ENCODE measurements around the gene GARNL3. TPM values are rescaled to one million over a fixed set of nuclear protein-coding genes. Genes with fewer than 3 reads are reported as not detected.

GARNL3 gene
- total and polyA plus RNA-seq, 12 donors = 12.2 to 43.2 (median 28.6) TPM

DNA sequence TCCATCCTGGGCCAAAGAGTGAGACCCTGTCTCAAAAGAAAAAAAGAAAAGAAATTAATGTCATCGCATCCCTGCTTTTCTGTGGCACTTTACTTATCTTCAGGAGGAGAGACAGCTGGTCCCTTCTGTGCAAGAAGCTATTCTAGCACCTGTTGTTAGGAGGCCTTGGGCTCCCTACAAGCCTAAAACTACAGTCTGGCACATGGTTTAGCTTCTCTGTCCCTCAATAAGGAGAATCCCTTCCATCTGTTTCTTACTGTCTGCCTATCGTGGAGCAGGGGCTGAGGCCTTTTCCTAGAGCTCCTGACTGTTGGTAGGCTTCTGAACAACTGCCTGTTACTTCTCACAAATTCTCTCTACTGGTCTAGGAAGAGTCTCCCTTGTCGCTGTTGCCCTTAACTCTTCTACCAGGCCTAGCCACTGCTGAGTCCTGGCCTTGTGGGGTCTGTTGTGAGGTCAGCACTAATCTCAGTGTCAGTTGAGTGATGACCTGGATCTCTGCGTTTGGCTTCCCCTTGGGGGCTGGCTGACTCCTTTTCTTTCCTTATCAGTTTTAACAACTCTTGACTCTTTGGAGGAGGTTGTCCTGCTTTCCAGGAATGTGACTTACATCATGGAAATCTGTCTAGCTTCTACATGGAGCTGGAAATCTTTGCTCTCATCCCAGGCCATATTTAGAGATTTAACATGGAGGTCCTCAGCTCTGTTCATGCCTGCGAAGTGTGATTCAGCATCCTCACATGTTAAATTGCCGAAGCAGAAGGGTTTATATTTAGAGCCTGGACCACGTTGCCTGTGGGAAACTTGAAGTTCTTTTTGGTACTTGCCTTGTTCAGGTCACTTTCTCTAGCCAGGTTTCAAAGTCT lies 5.7 kb upstream of the GARNL3 start:
- peak in 2 of 7 donors; percentile 19 to 28 for DNase-seq
- no peaks in the 10 kb centered on the region for H3K9me3 ChIP-seq (replicated peaks in 1 of 3)
- H3K27me3 ChIP-seq = no peaks in the 10 kb centered on the region
- TF ChIP-seq POLR2A (IDR thresholded peaks at IDR 0.05) (no peak), CTCF (IDR thresholded peaks at IDR 0.05) (no peak)
- no peak overlapping the region for H3K4me3 ChIP-seq
- intact Hi-C loops (cut with DNase I) = no loop called here
- peaks cover 0 to 7% of the 10 kb centered on the region in 2 donors for H3K4me1 ChIP-seq (replicated peaks in 1 of 2)
- H3K36me3 ChIP-seq (replicated peaks in 1 of 2) = no peaks in the 10 kb centered on the region
- WGBS, 4 donors = 74 to 81% (median 78%) methylated on average over 7 of the region's 7 CpGs
- peak overlapping the region in 1 of 5 donors; percentile 45 for H3K27ac ChIP-seq

DNA sequence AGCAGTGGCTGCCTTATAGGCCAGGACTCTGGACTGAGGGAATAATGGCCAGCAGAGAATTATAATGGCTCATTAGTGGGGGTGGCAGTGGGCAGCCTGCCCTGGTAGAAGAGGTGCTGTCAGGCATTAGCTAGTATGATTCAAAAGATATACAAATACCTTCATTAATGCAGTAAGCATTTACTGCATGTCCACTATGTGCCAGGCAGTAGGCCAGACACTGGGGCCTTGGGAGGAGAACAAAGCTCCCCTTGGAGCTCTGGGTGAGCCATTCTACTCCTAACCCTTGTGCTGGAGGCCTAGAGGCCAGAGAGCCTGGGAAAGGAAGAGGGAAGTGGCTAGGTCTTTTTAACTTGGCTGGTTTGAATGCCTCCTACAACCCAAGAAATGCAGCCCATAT lies 2.0 kb upstream of the GARNL3 start:
- no peak overlapping the region for H3K4me3 ChIP-seq
- no peaks in the 10 kb centered on the region for H3K36me3 ChIP-seq (replicated peaks in 1 of 2)
- H3K9me3 ChIP-seq (replicated peaks in 1 of 3) = no peaks in the 10 kb centered on the region
- TF ChIP-seq POLR2A (IDR thresholded peaks at IDR 0.05) = no peak
- TF ChIP-seq CTCF (IDR thresholded peaks at IDR 0.05) = no peak
- no peak overlapping the region for H3K27ac ChIP-seq
- H3K4me1 ChIP-seq (replicated peaks in 1 of 2) = peaks cover 5 to 17% of the 10 kb centered on the region in 2 donors
- DNase-seq = no peak
- H3K27me3 ChIP-seq = no peaks in the 10 kb centered on the region
- intact Hi-C loops (cut with DNase I) = no loop called here

DNA sequence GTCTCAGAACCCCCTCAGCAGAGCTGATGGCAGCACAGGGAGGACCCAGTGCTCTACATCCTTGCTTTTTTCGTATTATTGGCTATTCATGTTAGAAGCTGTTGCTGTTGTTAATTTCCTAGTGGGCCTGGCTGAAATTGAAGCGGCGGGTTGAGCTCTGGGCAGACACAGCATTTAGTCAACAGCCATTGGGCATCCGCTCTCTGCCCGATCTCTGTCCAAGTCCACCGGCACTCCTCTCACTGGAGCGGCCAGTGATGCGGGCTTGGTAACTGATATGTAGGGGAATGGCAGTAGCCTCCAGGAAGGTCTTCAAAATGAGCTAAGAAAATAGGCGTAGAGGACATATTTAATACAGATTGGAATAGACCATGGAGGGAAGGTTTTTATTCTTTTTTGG lies 1.3 kb upstream of the GARNL3 start:
- H3K27ac ChIP-seq = no peak overlapping the region
- 94 to 97% (median 95%) methylated on average over 9 of the region's 9 CpGs for WGBS, 4 donors
- intact Hi-C loops (cut with DNase I) = no loop called here
- H3K4me3 ChIP-seq = no peak overlapping the region
- no peaks in the 10 kb centered on the region for H3K9me3 ChIP-seq (replicated peaks in 1 of 3)
- no peak for DNase-seq
- H3K27me3 ChIP-seq = no peaks in the 10 kb centered on the region
- H3K36me3 ChIP-seq (replicated peaks in 1 of 2) = no peaks in the 10 kb centered on the region
- peaks cover 5 to 17% of the 10 kb centered on the region in 2 donors for H3K4me1 ChIP-seq (replicated peaks in 1 of 2)
- no peak for TF ChIP-seq CTCF (IDR thresholded peaks at IDR 0.05)
- TF ChIP-seq POLR2A (IDR thresholded peaks at IDR 0.05) = no peak

GRCh38 chr9:127263664-127264063 lies 910 bp upstream of the GARNL3 start:
- H3K27ac ChIP-seq = peak overlapping the region in 1 of 5 donors; percentile 34
- no peaks in the 10 kb centered on the region for H3K36me3 ChIP-seq (replicated peaks in 1 of 2)
- DNase-seq = peak in 3 of 7 donors; percentile 29 to 59 (median 42)
- no peak for TF ChIP-seq POLR2A (IDR thresholded peaks at IDR 0.05)
- no peak for TF ChIP-seq CTCF (IDR thresholded peaks at IDR 0.05)
- H3K27me3 ChIP-seq = no peaks in the 10 kb centered on the region
- intact Hi-C loops (cut with DNase I) = no loop called here
- H3K9me3 ChIP-seq (replicated peaks in 1 of 3) = no peaks in the 10 kb centered on the region
- H3K4me1 ChIP-seq (replicated peaks in 1 of 2) = peaks cover 5 to 17% of the 10 kb centered on the region in 2 donors
- no peak overlapping the region for H3K4me3 ChIP-seq
